ENCODE results near the gene CADPS2.

- TF ChIP-seq, protein P1, sequence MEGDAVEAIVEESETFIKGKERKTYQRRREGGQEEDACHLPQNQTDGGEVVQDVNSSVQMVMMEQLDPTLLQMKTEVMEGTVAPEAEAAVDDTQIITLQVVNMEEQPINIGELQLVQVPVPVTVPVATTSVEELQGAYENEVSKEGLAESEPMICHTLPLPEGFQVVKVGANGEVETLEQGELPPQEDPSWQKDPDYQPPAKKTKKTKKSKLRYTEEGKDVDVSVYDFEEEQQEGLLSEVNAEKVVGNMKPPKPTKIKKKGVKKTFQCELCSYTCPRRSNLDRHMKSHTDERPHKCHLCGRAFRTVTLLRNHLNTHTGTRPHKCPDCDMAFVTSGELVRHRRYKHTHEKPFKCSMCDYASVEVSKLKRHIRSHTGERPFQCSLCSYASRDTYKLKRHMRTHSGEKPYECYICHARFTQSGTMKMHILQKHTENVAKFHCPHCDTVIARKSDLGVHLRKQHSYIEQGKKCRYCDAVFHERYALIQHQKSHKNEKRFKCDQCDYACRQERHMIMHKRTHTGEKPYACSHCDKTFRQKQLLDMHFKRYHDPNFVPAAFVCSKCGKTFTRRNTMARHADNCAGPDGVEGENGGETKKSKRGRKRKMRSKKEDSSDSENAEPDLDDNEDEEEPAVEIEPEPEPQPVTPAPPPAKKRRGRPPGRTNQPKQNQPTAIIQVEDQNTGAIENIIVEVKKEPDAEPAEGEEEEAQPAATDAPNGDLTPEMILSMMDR (IDR thresholded peaks at IDR 0.05), result no peak
- TF ChIP-seq POLR2A (IDR thresholded peaks at IDR 0.05) (no peak), POLR2AphosphoS5 (IDR thresholded peaks at IDR 0.05) (no peak)
Measured at GRCh38 chr7:122802301-122802751, 83.9 kb downstream of the CADPS2 start.
